Esophagus squamous epithelium (tissue), 5 donors: ENCODE measurements around the gene MAP3K9. TPM values are rescaled to one million over a fixed set of nuclear protein-coding genes. Genes with fewer than 3 reads are reported as not detected.

Experiments
- DNase-seq: peaks from one replicate; lab custom pipeline; 2025; lab: John Stamatoyannopoulos, UW
- H3K27ac ChIP-seq, 4 donors: fragments of 200-600 bp; sonication (generic); one replicate each; pipeline ENCODE4 v1.5.1; 2016 to 2019; ENCODE audit warnings: mild to moderate bottlenecking in 1 of 4
- H3K27me3 ChIP-seq, 4 donors: fragments of 200-600 bp; sonication (generic); 1 replicate in 3 of 4; 2 replicates in 1 of 4; pipeline versions ENCODE4 v1.5.1 to v1.6.0; 2017 to 2021; ENCODE audit warnings: antibody characterized with exemption in 1 of 4
- H3K36me3 ChIP-seq, 3 donors: fragments of 200-600 bp; sonication (generic); one replicate each; pipeline ENCODE4 v1.5.1; 2016 to 2019
- H3K4me1 ChIP-seq, 3 donors: fragments of 200-600 bp; sonication (generic); one replicate each; pipeline ENCODE4 v1.5.1; 2017 to 2019
- H3K4me3 ChIP-seq, 4 donors: fragments of 200-600 bp; sonication (generic); 1 replicate in 3 of 4; 2 replicates in 1 of 4; pipeline ENCODE4 v1.5.1; 2016 to 2019; ENCODE audit warnings: mild to moderate bottlenecking in 2 of 4, moderate library complexity in 1 of 4
- H3K9me3 ChIP-seq, 3 donors: fragments of 200-600 bp; sonication (generic); one replicate each; pipeline ENCODE4 v1.5.1; 2016 to 2019
- POLR2A ChIP-seq, 4 donors: fragments of 450-650 bp; IDR thresholded peaks; one replicate each; pipeline ENCODE4 v1.6.1; 2017; ENCODE audit warnings: antibody characterized with exemption in 4 of 4, mild to moderate bottlenecking in 4 of 4, moderate library complexity in 3 of 4
- WGBS, 2 donors: methylation state at CpG; one replicate each; pipeline ENCODE4 v1.1.5; 2018; 5-methylcytosine and 5-hydroxymethylcytosine counted together
- intact Hi-C: fragments of 100-400 bp; cut with DNase I; formaldehyde crosslinking; loops from one replicate; pipeline ENCODE4 v1.15.0; 2022
- total RNA-seq, 4 donors: library from RNA; depleted of rRNA; stranded (reverse); fragments of >200 nt; gene quantifications; one replicate each; pipeline ENCODE4 v1.1.0, GENCODE V29; 2016
- TF ChIP-seq, protein P1 (sequence below), 6 experiments: fragments of 450-650 bp in 4 of 6; fragments of 200-600 bp in 2 of 6; sonication (generic) in 2 of 6; IDR thresholded peaks; one replicate each; pipeline ENCODE4 v1.5.1; 2016 to 2019; ENCODE audit warnings: antibody characterized with exemption in 6 of 6, mild to moderate bottlenecking in 4 of 6, moderate library complexity in 4 of 6
- donor health status: DM: yes; HTN: yes; CAD: no.

The MAP3K9 gene
- total RNA-seq, 4 donors from 2014 or later = 8.1 to 34.0 (median 14.7) TPM

DNA sequence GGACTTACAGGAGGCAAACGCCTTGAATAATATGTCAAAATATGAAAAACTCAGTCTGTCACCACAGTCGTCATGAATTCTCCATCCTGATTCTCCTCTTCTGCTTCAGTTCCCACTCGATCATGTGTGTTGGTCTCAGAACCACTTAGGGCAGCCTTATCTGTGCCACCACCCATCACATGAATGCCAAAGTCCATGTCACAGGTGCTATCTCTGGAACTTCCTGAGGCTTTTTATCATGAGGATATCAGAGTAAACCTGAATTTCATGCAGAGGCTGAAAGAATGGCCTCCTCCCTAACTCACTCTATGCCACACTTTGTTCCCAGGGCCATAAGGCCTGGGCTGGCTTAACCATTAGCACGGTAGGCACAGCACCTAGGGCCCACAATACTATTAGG is 28.8 kb upstream of the MAP3K9 start:
- no peak for DNase-seq
- intact Hi-C loops = no loop called here
- Histone ChIP-seq H3K27ac (no peak overlapping the region), H3K27me3 (no peaks in the 10 kb centered on the region), H3K4me1 (no peaks in the 10 kb centered on the region), H3K9me3 (no peaks in the 10 kb centered on the region), H3K36me3 (no peaks in the 10 kb centered on the region), H3K4me3 (no peak overlapping the region)
- no peak for TF ChIP-seq POLR2A (IDR thresholded peaks at IDR 0.05)
- TF ChIP-seq, protein P1, sequence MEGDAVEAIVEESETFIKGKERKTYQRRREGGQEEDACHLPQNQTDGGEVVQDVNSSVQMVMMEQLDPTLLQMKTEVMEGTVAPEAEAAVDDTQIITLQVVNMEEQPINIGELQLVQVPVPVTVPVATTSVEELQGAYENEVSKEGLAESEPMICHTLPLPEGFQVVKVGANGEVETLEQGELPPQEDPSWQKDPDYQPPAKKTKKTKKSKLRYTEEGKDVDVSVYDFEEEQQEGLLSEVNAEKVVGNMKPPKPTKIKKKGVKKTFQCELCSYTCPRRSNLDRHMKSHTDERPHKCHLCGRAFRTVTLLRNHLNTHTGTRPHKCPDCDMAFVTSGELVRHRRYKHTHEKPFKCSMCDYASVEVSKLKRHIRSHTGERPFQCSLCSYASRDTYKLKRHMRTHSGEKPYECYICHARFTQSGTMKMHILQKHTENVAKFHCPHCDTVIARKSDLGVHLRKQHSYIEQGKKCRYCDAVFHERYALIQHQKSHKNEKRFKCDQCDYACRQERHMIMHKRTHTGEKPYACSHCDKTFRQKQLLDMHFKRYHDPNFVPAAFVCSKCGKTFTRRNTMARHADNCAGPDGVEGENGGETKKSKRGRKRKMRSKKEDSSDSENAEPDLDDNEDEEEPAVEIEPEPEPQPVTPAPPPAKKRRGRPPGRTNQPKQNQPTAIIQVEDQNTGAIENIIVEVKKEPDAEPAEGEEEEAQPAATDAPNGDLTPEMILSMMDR (IDR thresholded peaks at IDR 0.05) = no peak
- 83 to 84% methylated on average over 4 of the region's 4 CpGs for WGBS, 2 donors

DNA sequence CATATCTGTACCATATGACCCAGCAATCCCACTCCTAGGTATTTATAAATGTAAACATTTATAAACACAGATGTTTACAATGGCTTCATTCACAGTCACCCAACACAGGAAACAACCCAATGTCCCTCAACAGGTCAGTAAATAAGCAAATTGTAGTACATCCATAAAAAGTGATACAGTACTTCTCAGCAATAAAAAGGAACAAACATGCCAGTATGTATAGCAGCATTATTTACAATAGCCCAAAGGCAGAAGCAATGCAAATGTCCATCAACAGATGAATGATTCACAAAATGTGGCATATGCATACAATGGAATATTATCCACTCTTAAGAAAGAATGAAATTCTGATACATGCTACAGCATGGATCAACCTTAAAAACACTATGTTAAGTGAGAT is 27.6 kb upstream of the MAP3K9 start:
- H3K4me3 ChIP-seq = no peak overlapping the region
- H3K4me1 ChIP-seq = no peaks in the 10 kb centered on the region
- no peak for DNase-seq
- no peaks in the 10 kb centered on the region for H3K27me3 ChIP-seq
- H3K27ac ChIP-seq = no peak overlapping the region
- intact Hi-C loops = no loop called here
- H3K9me3 ChIP-seq = no peaks in the 10 kb centered on the region
- H3K36me3 ChIP-seq = no peaks in the 10 kb centered on the region
- TF ChIP-seq, protein P1 (IDR thresholded peaks at IDR 0.05) = no peak
- TF ChIP-seq POLR2A (IDR thresholded peaks at IDR 0.05) = no peak

DNA sequence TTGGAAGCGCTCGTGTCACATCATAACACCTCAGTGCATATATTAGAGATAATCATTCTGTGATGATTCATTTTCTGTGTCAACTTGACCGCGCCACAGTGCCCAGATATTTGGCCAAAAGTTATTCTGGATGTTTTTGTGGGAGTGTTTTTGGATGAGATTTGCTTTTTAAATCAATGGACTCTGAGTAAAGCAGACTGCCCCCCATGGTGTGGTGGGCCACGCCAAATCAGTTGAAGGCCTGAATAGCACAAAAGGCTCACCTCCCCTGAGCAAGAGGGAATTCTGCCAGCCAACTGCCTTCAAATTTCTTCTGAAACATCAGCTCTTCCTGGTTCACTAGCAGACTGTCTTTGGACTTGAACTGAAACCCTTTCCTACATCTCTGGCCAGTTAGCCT is 24.6 kb upstream of the MAP3K9 start:
- H3K9me3 ChIP-seq = no peaks in the 10 kb centered on the region
- H3K4me1 ChIP-seq = no peaks in the 10 kb centered on the region
- intact Hi-C loops = no loop called here
- no peaks in the 10 kb centered on the region for H3K27me3 ChIP-seq
- no peaks in the 10 kb centered on the region for H3K36me3 ChIP-seq
- no peak overlapping the region for H3K4me3 ChIP-seq
- DNase-seq = no peak
- 85 to 88% methylated on average over 5 of the region's 5 CpGs for WGBS, 2 donors
- no peak overlapping the region for H3K27ac ChIP-seq
- no peak for TF ChIP-seq POLR2A (IDR thresholded peaks at IDR 0.05)

DNA sequence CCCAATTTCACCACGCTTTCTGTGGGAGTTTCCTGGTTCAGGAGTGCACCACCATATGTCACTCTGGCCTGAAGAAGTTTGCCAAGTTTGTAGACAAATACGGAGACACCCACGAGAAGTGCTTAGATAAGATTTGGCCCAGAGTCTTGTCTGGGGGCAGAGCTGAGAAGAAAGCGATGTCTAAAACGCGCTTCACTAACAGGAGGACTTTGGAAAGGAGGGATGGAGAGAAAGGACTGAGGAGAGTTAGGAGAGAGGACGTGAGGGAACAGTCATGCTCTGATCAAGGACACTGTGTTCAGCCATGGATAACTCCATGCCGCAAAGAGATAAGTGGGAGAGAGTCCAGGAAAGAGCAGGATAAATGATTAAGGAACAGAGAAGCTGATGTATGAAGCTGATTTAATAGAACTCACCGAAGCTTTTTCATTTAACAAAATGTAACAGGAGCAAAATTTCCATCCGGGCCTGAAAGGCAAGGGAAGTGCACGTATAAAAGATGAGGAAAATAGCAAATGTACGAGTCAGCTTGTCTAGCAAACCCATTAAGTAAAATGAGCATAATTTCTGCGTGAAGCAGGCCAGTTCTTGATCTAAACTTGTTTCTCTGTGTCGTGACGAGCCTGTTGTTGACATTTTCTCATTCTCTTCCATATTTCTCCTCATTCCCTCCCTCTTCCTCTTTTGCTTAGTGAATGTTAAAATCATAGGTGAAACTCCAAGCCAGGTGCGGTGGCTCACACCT is 23.4 kb upstream of the MAP3K9 start:
- Histone ChIP-seq H3K4me1 (no peaks in the 10 kb centered on the region), H3K9me3 (no peaks in the 10 kb centered on the region), H3K36me3 (no peaks in the 10 kb centered on the region), H3K27ac (no peak overlapping the region), H3K27me3 (no peaks in the 10 kb centered on the region), H3K4me3 (no peak overlapping the region)
- no peak for DNase-seq
- intact Hi-C loops = no loop called here
- TF ChIP-seq POLR2A (IDR thresholded peaks at IDR 0.05) = no peak
- TF ChIP-seq, protein P1 (IDR thresholded peaks at IDR 0.05) = no peak
- 54 to 62% methylated on average over 16 of the region's 16 CpGs for WGBS, 2 donors

DNA sequence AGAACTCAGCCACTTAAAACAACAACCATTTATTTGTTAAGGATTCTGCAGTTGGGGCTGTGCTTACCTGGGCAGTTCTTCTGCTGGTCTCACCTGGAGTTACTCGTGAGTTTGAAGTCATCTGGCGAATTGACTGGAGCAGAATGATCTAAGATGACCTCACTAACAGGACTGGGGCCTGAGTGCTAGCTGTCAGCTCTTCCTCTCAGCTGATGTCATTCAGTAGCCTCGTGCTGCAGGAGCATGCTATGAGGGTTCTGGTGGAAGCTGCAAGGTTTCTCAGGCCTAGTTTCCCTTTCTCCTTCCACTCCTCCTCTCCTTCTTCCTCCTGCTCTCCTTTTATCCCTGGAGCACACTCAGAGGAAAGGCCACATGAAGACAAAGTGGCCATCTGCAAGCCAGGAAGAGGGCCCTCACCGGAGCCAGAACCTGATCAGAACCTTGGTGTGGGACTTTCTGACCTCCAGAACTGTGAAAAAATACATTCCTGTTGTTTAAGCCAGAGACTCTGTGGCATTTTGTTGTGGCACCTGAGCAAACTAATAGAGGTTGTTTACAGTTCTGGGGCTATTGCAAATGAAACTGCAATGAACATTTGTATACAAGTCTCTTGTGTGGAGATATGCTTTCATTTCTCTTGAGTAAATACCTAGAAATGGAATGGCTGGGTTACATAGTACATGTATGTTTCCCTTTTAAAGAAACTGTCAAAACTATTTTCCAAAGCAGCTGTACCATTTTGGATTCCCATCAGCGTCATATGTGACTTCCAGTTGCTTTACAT is 21.9 kb upstream of the MAP3K9 start:
- H3K27me3 ChIP-seq = no peaks in the 10 kb centered on the region
- no peaks in the 10 kb centered on the region for H3K9me3 ChIP-seq
- intact Hi-C loops = no loop called here
- no peak for DNase-seq
- H3K4me3 ChIP-seq = no peak overlapping the region
- TF ChIP-seq, protein P1 (IDR thresholded peaks at IDR 0.05) = no peak
- TF ChIP-seq POLR2A (IDR thresholded peaks at IDR 0.05) = no peak
- H3K27ac ChIP-seq = no peak overlapping the region
- H3K36me3 ChIP-seq = no peaks in the 10 kb centered on the region
- 42 to 67% methylated on average over 5 of the region's 5 CpGs for WGBS, 2 donors
- H3K4me1 ChIP-seq = no peaks in the 10 kb centered on the region
